Activated T-cell treated with anti-CD3 and anti-CD28 coated beads, Interleukin-2, amount 50 U/mL, for 72 hours (primary cell): ENCODE data around the gene HBE1. TPM values are rescaled to one million over a fixed set of nuclear protein-coding genes. Genes with fewer than 3 reads are reported as not detected.

Experiments
- ATAC-seq, 2 donors: fragments of 150-1000 bp; cut with Tn5 transposase; replicated peaks in 1 of 2; 2 replicates each; pipeline ENCODE4 v1.10.0; 2021; ENCODE audit warnings: moderate library complexity in 2 of 2, mild to moderate bottlenecking in 1 of 2
- DNase-seq, 2 donors: peaks; one replicate each; pipeline ENCODE4 v3.0.0; 2021 to 2022; ENCODE audit warnings: mixed read lengths in 1 of 2
- H3K27ac Mint-ChIP-seq: one replicate; pipeline ENCODE4 v1.8.0; 2022; ENCODE audit warnings: mild to moderate bottlenecking, moderate library complexity, mixed read lengths
- H3K27me3 Mint-ChIP-seq: one replicate; pipeline ENCODE4 v1.8.0; 2022; ENCODE audit warnings: low read depth, mixed read lengths
- H3K36me3 Mint-ChIP-seq, 2 donors: one replicate each; pipeline ENCODE4 v1.8.0; 2022; ENCODE audit warnings: mixed read lengths in 2 of 2, mild to moderate bottlenecking in 1 of 2; ENCODE audit not compliant: insufficient read depth in 2 of 2
- H3K4me1 Mint-ChIP-seq: one replicate; pipeline ENCODE4 v1.8.0; 2022; ENCODE audit warnings: low read depth, mixed read lengths
- H3K4me3 Mint-ChIP-seq, 2 donors: one replicate each; pipeline ENCODE4 v1.8.0; 2022; ENCODE audit warnings: mild to moderate bottlenecking in 2 of 2, mixed read lengths in 2 of 2, moderate library complexity in 2 of 2
- H3K9me3 Mint-ChIP-seq, 2 donors: one replicate each; pipeline ENCODE4 v1.8.0; 2022; ENCODE audit warnings: mixed read lengths in 2 of 2
- total RNA-seq, 2 donors: library from RNA; stranded (reverse); gene quantifications; one replicate each; pipeline ENCODE4 v1.2.3, GENCODE V29; 2022

HBE1 gene
- total RNA-seq, 2 donors from 2014 or later: not detected

DNA sequence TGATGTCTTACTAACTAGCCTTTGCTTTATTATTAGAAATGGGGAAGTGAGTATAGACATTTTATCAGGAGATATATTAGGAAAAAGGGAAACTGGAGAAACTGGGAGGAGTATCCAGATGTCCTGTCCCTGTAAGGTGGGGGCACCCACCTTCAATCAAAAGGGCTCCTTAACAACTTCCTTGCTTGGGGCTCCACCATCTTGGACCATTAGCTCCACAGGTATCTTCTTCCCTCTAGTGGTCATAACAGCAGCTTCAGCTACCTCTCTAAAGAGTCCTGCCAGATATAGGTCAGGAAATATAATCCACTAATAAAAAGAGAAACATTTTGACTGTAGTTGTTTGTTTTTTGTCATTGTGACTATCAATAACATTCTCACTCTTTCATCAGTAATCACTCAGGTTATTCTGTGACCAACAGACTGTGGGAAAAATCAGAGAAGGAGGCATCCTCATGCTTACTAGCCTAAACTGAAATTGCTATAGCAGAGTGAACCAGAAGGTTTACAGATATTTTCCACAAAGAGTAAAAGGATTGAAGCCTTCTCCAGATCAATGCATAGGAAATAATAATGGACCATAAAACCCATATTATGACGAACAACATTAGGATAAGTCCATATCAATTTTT is 21.6 kb upstream of the HBE1 start:
- H3K4me1 Mint-ChIP-seq: no peaks in the 10 kb centered on the region
- H3K9me3 Mint-ChIP-seq: no peaks in the 10 kb centered on the region
- ATAC-seq: peak; percentile 35 to 49
- no peak overlapping the region for H3K4me3 Mint-ChIP-seq
- H3K27me3 Mint-ChIP-seq: no peaks in the 10 kb centered on the region
- no peaks in the 10 kb centered on the region for H3K36me3 Mint-ChIP-seq
- H3K27ac Mint-ChIP-seq: no peak overlapping the region
- DNase-seq: no peak

DNA sequence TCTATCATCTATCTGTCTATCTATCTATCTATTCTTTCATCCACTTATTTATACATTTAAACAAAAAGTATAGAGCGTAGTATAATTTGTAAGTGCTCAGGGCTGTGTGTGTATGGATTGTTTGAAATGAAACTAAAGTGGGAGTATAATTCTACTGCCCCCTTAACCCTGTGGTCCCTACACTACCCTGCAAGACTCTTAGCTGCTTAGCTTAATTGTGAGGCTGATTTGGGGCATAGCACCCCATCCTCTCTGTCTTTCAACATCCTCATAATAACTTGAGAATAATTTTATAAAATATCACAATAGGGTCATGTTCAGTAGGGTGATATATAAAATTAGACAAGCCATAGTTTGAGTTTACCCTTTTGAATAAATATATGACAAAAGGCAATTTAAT is 20.4 kb upstream of the HBE1 start:
- no peak for ATAC-seq
- H3K36me3 Mint-ChIP-seq: no peaks in the 10 kb centered on the region
- H3K9me3 Mint-ChIP-seq: no peaks in the 10 kb centered on the region

DNA sequence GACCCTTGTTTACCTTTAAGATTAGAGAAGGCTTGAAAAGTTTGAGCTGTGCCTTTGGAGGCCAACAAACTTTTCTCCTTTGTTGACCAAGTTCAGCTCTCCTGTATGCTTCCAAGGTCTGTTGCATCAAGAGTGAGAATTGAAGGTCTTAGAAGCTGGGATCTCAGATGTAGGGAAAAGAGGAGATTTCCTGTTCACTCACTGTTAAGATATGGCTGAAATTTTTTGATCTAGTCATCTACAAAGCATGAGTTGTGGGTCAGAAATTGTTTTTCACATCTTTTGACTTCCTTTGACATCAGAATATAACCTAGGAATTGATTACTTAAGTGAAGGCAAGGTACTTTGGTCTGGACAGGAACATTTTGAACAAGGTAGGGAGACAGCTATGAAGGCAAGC is 20.0 kb upstream of the HBE1 start:
- no peaks in the 10 kb centered on the region for H3K36me3 Mint-ChIP-seq
- DNase-seq: no peak
- H3K4me1 Mint-ChIP-seq: no peaks in the 10 kb centered on the region
- no peak overlapping the region for H3K4me3 Mint-ChIP-seq
- ATAC-seq: no peak
- no peaks in the 10 kb centered on the region for H3K9me3 Mint-ChIP-seq
- H3K27ac Mint-ChIP-seq: no peak overlapping the region
- no peaks in the 10 kb centered on the region for H3K27me3 Mint-ChIP-seq

More for the DNA sequence above, 20.4 kb upstream of the HBE1 start:
- Mint-ChIP-seq H3K4me3 (no peak overlapping the region), H3K4me1 (no peaks in the 10 kb centered on the region), H3K27ac (no peak overlapping the region), H3K27me3 (no peaks in the 10 kb centered on the region)
- DNase-seq: no peak

DNA sequence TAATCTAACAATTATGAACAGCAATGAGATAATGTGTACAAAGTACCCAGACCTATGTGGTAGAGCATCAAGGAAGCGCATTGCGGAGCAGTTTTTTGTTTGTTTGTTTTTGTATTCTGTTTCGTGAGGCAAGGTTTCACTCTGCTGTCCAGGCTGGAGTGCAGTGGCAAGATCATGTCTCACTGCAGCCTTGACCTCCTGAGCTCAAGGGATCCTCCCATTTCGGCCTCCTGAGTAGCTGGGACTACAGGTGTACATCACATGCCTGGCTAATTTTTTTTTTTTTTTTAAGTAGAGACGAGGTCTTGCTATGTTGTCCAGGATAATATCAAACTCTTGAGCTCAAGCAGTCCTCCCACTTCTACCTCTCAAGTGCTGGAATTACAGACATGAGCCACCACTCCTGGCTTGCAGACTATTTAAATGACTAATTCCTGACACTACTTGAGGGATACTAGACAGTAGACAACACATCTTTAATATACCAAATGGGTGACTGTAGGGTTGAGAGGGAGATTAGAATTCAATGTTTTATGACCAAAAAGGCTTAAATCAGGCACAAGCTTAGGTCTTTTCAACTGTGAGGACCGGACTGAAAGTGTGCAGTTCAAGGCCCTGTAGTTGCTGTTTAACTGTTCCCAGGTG is 19.3 kb upstream of the HBE1 start:
- no peak for ATAC-seq
- Mint-ChIP-seq H3K4me3 (no peak overlapping the region), H3K9me3 (no peaks in the 10 kb centered on the region), H3K27ac (no peak overlapping the region), H3K27me3 (no peaks in the 10 kb centered on the region), H3K4me1 (no peaks in the 10 kb centered on the region), H3K36me3 (no peaks in the 10 kb centered on the region)
- DNase-seq: no peak

DNA sequence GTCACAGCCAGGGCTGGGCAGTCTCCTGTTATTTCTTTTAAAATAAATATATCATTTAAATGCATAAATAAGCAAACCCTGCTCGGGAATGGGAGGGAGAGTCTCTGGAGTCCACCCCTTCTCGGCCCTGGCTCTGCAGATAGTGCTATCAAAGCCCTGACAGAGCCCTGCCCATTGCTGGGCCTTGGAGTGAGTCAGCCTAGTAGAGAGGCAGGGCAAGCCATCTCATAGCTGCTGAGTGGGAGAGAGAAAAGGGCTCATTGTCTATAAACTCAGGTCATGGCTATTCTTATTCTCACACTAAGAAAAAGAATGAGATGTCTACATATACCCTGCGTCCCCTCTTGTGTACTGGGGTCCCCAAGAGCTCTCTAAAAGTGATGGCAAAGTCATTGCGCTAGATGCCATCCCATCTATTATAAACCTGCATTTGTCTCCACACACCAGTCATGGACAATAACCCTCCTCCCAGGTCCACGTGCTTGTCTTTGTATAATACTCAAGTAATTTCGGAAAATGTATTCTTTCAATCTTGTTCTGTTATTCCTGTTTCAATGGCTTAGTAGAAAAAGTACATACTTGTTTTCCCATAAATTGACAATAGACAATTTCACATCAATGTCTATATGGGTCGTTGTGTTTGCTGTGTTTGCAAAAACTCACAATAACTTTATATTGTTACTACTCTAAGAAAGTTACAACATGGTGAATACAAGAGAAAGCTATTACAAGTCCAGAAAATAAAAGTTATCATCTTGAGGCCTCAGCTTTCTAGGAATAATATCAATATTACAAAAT is 18.6 kb upstream of the HBE1 start:
- DNase-seq (no peak), ATAC-seq (no peak)
- H3K36me3 Mint-ChIP-seq: no peaks in the 10 kb centered on the region
- no peaks in the 10 kb centered on the region for H3K27me3 Mint-ChIP-seq
- no peaks in the 10 kb centered on the region for H3K4me1 Mint-ChIP-seq
- no peak overlapping the region for H3K27ac Mint-ChIP-seq
- no peak overlapping the region for H3K4me3 Mint-ChIP-seq
- no peaks in the 10 kb centered on the region for H3K9me3 Mint-ChIP-seq

DNA sequence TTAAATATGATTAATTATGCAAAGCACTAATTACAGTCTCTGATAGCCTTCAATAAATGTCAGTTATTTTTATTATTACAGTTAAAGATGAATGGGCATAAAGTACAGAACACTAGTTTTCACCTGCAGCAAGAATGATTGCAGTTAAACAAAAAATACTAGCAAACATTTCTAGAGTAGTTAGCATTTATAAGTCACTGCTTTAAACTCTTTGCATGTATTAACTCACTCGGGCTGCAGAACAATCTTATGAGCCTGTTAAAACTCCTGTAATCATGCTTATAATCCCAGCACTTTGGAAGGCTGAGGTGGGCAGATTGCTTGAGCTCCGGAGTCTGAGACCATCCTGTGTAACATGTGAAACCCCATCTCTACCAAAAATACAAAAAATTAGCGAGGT is 17.2 kb upstream of the HBE1 start:
- H3K27ac Mint-ChIP-seq: no peak overlapping the region
- no peaks in the 10 kb centered on the region for H3K9me3 Mint-ChIP-seq
- H3K27me3 Mint-ChIP-seq: no peaks in the 10 kb centered on the region
- ATAC-seq (no peak), DNase-seq (no peak)
- no peaks in the 10 kb centered on the region for H3K36me3 Mint-ChIP-seq
- no peak overlapping the region for H3K4me3 Mint-ChIP-seq
- no peaks in the 10 kb centered on the region for H3K4me1 Mint-ChIP-seq

DNA sequence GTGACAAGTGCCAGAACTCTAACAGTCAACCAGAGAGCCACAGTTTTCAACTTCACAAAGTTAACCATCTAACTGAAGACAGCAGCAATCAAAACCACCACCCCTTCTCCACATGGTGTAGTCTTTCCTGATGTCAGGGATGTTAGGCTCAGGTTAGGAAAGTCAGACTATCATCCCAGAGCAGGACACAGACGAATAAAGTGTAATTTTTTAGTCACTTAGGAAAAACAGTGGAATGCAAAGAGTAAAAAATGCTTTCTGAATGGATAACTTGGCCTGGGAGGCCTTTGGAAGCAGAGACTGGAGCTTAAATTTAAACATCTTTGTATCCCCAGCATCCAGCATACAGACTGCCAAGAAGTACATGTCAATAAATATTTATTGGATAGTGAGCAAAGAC is 16.6 kb upstream of the HBE1 start:
- H3K4me1 Mint-ChIP-seq: no peaks in the 10 kb centered on the region
- no peaks in the 10 kb centered on the region for H3K36me3 Mint-ChIP-seq
- H3K4me3 Mint-ChIP-seq: no peak overlapping the region
- ATAC-seq (no peak), DNase-seq (no peak)
- no peaks in the 10 kb centered on the region for H3K27me3 Mint-ChIP-seq
- no peak overlapping the region for H3K27ac Mint-ChIP-seq
- no peaks in the 10 kb centered on the region for H3K9me3 Mint-ChIP-seq

DNA sequence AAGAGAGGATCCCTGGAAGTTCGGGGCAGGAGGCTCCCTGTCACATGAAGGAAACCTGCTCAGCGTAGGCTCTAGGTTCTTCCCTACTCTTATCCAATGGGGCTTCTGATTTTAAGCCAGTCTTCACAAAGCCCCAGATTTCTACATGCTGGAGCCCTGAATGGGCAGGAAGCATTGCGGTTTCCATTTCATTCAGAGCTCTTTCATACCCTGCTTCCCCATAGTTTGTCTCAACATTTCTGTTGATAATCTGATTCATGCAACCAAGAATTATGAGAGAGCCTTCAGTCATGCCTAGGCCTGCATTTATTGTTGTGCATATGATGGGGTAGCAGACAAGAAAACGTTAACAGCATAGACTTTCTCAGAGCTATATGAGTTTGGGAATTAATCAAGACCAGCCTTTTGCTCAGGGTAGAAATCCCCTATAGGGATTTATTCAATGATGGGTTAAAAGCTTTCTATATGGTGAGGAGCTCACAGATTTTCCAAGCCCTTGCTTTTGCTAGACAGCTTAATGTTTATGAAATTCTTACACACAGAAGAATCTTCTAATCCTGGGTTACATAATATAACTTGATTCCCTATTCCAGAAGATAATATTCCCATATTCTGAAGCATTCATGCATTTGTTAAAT is 16.1 kb upstream of the HBE1 start:
- no peak overlapping the region for H3K4me3 Mint-ChIP-seq
- no peaks in the 10 kb centered on the region for H3K4me1 Mint-ChIP-seq
- H3K27ac Mint-ChIP-seq: no peak overlapping the region
- H3K36me3 Mint-ChIP-seq: no peaks in the 10 kb centered on the region
- ATAC-seq: no peak
- H3K9me3 Mint-ChIP-seq: no peaks in the 10 kb centered on the region
- DNase-seq: no peak
- H3K27me3 Mint-ChIP-seq: no peaks in the 10 kb centered on the region

DNA sequence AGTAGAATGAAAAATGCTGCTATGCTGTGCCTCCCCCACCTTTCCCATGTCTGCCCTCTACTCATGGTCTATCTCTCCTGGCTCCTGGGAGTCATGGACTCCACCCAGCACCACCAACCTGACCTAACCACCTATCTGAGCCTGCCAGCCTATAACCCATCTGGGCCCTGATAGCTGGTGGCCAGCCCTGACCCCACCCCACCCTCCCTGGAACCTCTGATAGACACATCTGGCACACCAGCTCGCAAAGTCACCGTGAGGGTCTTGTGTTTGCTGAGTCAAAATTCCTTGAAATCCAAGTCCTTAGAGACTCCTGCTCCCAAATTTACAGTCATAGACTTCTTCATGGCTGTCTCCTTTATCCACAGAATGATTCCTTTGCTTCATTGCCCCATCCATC is 14.9 kb upstream of the HBE1 start:
- H3K4me3 Mint-ChIP-seq: no peak overlapping the region
- no peaks in the 10 kb centered on the region for H3K27me3 Mint-ChIP-seq
- DNase-seq (no peak), ATAC-seq (no peak)
- no peaks in the 10 kb centered on the region for H3K9me3 Mint-ChIP-seq
- H3K4me1 Mint-ChIP-seq: no peaks in the 10 kb centered on the region
- H3K27ac Mint-ChIP-seq: no peak overlapping the region
- H3K36me3 Mint-ChIP-seq: no peaks in the 10 kb centered on the region

DNA sequence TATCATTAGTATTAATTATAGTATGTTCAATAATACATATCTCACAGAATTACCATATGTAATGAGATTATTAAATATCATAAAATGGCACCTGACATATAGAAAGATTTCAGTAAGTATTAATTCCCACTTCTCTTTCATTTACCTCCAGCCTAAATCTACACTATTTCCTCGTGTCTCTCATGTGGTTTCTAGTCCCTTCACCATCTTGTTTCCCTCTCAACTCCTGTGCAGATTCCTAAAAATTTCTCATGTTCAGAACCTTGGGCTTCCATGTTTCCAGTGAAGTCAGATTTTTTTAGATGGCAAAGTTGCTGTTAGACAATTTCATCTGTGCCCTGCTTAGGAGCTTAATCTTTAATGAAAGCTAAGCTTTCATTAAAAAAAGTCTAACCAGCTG is 14.1 kb upstream of the HBE1 start:
- Mint-ChIP-seq H3K4me3 (no peak overlapping the region), H3K9me3 (no peaks in the 10 kb centered on the region)

DNA sequence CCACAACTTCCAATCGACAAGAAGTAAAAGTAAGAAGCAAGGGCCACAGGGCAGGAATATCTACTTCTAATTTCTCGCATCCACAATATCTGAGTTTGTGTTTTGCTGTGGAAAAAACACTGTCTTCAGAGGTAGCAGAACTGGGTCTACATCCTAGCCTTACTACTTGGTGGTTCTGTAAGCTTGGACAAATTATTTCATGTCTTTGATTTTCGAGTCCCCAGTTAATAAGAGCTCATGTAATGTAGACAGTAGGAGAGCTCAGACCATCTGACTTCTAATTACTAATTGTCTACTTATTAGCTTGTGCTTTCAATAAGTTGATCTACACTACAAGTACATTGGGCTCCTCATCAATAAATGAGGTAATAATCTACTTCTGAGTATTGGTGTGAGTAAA is 13.3 kb upstream of the HBE1 start:
- H3K27ac Mint-ChIP-seq: no peak overlapping the region
- H3K4me3 Mint-ChIP-seq: no peak overlapping the region
- H3K36me3 Mint-ChIP-seq: no peaks in the 10 kb centered on the region
- H3K9me3 Mint-ChIP-seq: no peaks in the 10 kb centered on the region
- no peaks in the 10 kb centered on the region for H3K4me1 Mint-ChIP-seq
- DNase-seq (no peak), ATAC-seq (no peak)
- no peaks in the 10 kb centered on the region for H3K27me3 Mint-ChIP-seq

More for the DNA sequence above, 14.1 kb upstream of the HBE1 start:
- ATAC-seq: no peak
- Mint-ChIP-seq H3K27ac (no peak overlapping the region), H3K36me3 (no peaks in the 10 kb centered on the region), H3K4me1 (no peaks in the 10 kb centered on the region), H3K27me3 (no peaks in the 10 kb centered on the region)
- no peak for DNase-seq

DNA sequence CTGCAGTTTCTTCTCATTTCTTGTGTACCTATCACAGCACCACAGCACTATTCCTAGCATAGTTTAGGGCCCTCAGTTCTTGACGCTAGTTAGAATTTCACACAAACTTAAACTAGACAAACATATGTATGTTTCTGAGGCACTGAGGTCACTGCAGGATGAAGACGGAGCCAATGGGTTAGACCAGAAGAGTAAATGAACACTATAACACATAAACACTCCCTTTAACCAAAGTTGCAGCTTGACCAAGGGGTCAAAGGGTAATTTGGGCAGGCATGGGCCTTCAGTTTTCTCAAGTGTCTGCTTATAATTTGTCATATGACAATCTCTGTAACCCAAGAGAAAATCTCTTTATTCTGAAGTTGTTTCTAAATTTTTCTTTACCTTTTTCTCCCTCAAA is 12.9 kb upstream of the HBE1 start:
- no peak for ATAC-seq
- H3K4me1 Mint-ChIP-seq: no peaks in the 10 kb centered on the region
- H3K4me3 Mint-ChIP-seq: no peak overlapping the region
- H3K9me3 Mint-ChIP-seq: no peaks in the 10 kb centered on the region
- H3K27ac Mint-ChIP-seq: no peak overlapping the region
- no peaks in the 10 kb centered on the region for H3K27me3 Mint-ChIP-seq
- no peaks in the 10 kb centered on the region for H3K36me3 Mint-ChIP-seq
- DNase-seq: no peak

DNA sequence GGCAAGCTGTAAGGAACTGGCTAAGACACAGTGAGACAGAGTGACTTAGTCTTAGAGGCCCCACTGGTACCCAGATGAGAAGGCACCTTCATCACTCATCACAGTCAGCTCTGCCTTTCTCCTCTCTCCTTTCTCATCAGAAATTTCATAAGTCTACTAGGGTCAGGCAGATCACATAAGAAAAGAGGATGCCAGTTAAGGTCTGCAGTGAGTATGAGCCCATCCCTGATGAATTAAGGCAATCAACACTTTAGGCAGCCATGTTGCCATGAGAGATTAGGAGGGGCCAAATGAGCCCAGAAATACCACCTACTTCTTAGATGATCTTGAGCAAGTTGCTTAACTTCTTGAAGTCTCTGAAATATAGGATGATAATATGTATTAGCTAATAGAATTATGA is 11.9 kb upstream of the HBE1 start:
- DNase-seq: no peak
- Mint-ChIP-seq H3K36me3 (no peaks in the 10 kb centered on the region), H3K27me3 (no peaks in the 10 kb centered on the region), H3K27ac (no peak overlapping the region), H3K9me3 (no peaks in the 10 kb centered on the region), H3K4me3 (no peak overlapping the region), H3K4me1 (no peaks in the 10 kb centered on the region)
- ATAC-seq: peak in 1 of 2 donors; percentile 64
